Liver (tissue), 3 donors: ENCODE measurements around the gene PITRM1.

Experiments
- CTCF ChIP-seq: fragments of 150-350 bp; IDR thresholded peaks from 2 replicates; pipeline ENCODE4 v1.5.1; 2017; ENCODE audit warnings: improper control_type of control experiment, low read depth, low read length; ENCODE audit not compliant: missing input control
- MAX ChIP-seq: IDR thresholded peaks from 2 replicates; pipeline ENCODE4 v1.6.1; 2016; ENCODE audit warnings: antibody characterized with exemption
- RAD21 ChIP-seq, 2 donors: IDR thresholded peaks; 2 replicates each; pipeline ENCODE4 v1.6.1; 2016; ENCODE audit warnings: antibody characterized with exemption in 2 of 2, mild to moderate bottlenecking in 2 of 2
- REST ChIP-seq: IDR thresholded peaks from 2 replicates; pipeline ENCODE4 v1.6.1; 2016; ENCODE audit warnings: antibody characterized with exemption, mild to moderate bottlenecking
- donor health status: healthy.
- donor health status: healthy.

GRCh38 chr10:3103646-3104045 is 68.9 kb downstream of the PITRM1 start:
- TF ChIP-seq RAD21 (IDR thresholded peaks at IDR 0.05) (no peak), MAX (no peak), REST (no peak), CTCF (no peak)
